HepG2 (cell line): ENCODE results near the gene HYPK. TPM values are rescaled to one million over a fixed set of nuclear protein-coding genes. Genes with fewer than 3 reads are reported as not detected.
A peak's percentile ranks its signal among the peaks of the same experiment; 100 is the strongest.

Experiments used
- ATAC-seq: fragments of 200-7000 bp; cut with Tn5 transposase; 3 replicates; pipeline ENCODE4 v1.9.1; 2020; ENCODE audit warnings: mild to moderate bottlenecking, moderate library complexity
- BruUV-seq: library from RNA; stranded (reverse); fragments of 400-500 nt; replicated peaks from 2 replicates; lab custom pipeline; 2021; lab: Mats Ljungman, UMichigan
- CTCF ChIA-PET: fragments of 300-600 bp; formaldehyde crosslinking; extraction: SDS; loops from one replicate; lab custom pipeline; 2021; ENCODE audit warnings: low total read pairs, inconsistent platforms, low intra/inter-chr PET ratio; lab: Yijun Ruan, JAX
- POLR2A ChIA-PET: fragments of 350-600 bp; sonication (Branson Sonifier 250); formaldehyde crosslinking; loops from one replicate; lab custom pipeline; 2020; ENCODE audit warnings: antibody characterized with exemption, inconsistent platforms; lab: Yijun Ruan, JAX
- DNase-seq: peaks from one replicate; pipeline ENCODE4 v3.0.0-alpha.2; 2015; ENCODE audit warnings: low spot score
- FAIRE-seq: peaks from 3 replicates; lab custom pipeline; 2011; peaks lifted over from hg19 to GRCh38; lab: Jason Lieb, UNC
- H2AFZ ChIP-seq: one replicate; pipeline ENCODE4 v1.6.1; 2011; ENCODE audit warnings: low read length, inconsistent platforms
- H3K27ac ChIP-seq: fragments of 300-600 bp; 3 replicates; pipeline ENCODE4 v1.8.0; 2011; ENCODE audit warnings: mixed run types, mild to moderate bottlenecking, mixed read lengths, low read length, inconsistent platforms; ENCODE audit not compliant: insufficient read depth; ENCODE audit errors: extremely low read length
- H3K27me3 ChIP-seq, 2 experiments: fragments of 200-600 bp in 1 of 2; 2 replicates in 1 of 2; 3 replicates in 1 of 2; pipeline versions ENCODE4 v1.6.0 to v1.8.0; 2011; ENCODE audit warnings: low read length in 2 of 2, mild to moderate bottlenecking in 2 of 2, moderate library complexity in 2 of 2, inconsistent platforms in 1 of 2; ENCODE audit not compliant: insufficient read depth in 2 of 2, control insufficient read depth in 1 of 2
- H3K36me3 ChIP-seq, 2 experiments: fragments of 200-600 bp in 1 of 2; replicated peaks in 1 of 2; 2 replicates in 1 of 2; 3 replicates in 1 of 2; pipeline versions ENCODE4 v1.5.1 to v1.8.0; 2011; ENCODE audit warnings: low read length in 2 of 2, inconsistent platforms in 1 of 2; ENCODE audit not compliant: insufficient read depth in 2 of 2, control insufficient read depth in 1 of 2
- H3K4me1 ChIP-seq: 2 replicates; pipeline ENCODE4 v1.5.1; 2012; ENCODE audit warnings: low read length, inconsistent platforms; ENCODE audit not compliant: insufficient read depth
- H3K4me2 ChIP-seq: 2 replicates; pipeline ENCODE4 v1.6.0; 2011; ENCODE audit warnings: low read depth, low read length, inconsistent platforms
- H3K4me3 ChIP-seq, 3 experiments: fragments of 200-600 bp in 1 of 3; sonication (generic), shearing (Covaris generic) in 1 of 3; replicated peaks in 1 of 3; 2 replicates each; pipeline ENCODE4 v1.5.1; 2011 to 2016; ENCODE audit warnings: low read length in 3 of 3, inconsistent platforms in 2 of 3, low read depth in 2 of 3, mild to moderate bottlenecking in 2 of 3, control low read depth in 1 of 3, mixed read lengths in 1 of 3; ENCODE audit not compliant: insufficient read depth in 1 of 3
- H3K79me2 ChIP-seq: one replicate; pipeline ENCODE4 v1.6.1; 2011; ENCODE audit warnings: low read length, inconsistent platforms; ENCODE audit not compliant: insufficient read depth
- H3K9ac ChIP-seq: 2 replicates; pipeline ENCODE4 v1.6.0; 2011; ENCODE audit warnings: mild to moderate bottlenecking, low read depth, low read length, inconsistent platforms; ENCODE audit not compliant: insufficient read depth
- H3K9me3 ChIP-seq: 2 replicates; pipeline ENCODE4 v1.5.1; 2012; ENCODE audit warnings: mild to moderate bottlenecking, low read length
- H4K20me1 ChIP-seq: 2 replicates; pipeline ENCODE4 v1.6.0; 2011; ENCODE audit warnings: inconsistent platforms, mild to moderate bottlenecking, low read length, moderate library complexity; ENCODE audit not compliant: insufficient read depth
- CBX2 ChIP-seq, 2 experiments: fragments of 200-600 bp in 1 of 2; sonication (generic); formaldehyde crosslinking in 1 of 2; IDR thresholded peaks; 2 replicates each; pipeline versions ENCODE4 v1.7.0 to v1.8.1; 2018 to 2022; ENCODE audit warnings: low read depth in 2 of 2, low read length in 1 of 2, mild to moderate bottlenecking in 1 of 2, missing genetic modification reagents in 1 of 2
- GATAD2A ChIP-seq: IDR thresholded peaks from 2 replicates; pipeline ENCODE4 v1.6.1; 2016
- HNF4A ChIP-seq: sonication (generic); formaldehyde crosslinking; IDR thresholded peaks from 2 replicates; pipeline ENCODE4 v1.4.0; 2020; ENCODE audit warnings: missing genetic modification reagents
- ISX ChIP-seq: sonication (generic); formaldehyde crosslinking; conservative IDR thresholded peaks from 2 replicates; pipeline ENCODE4 v1.5.0; 2020; ENCODE audit warnings: missing genetic modification reagents
- MBD4 ChIP-seq: IDR thresholded peaks from 2 replicates; pipeline ENCODE4 v1.6.1; 2012; ENCODE audit warnings: low read length, inconsistent platforms, borderline replicate concordance
- NFIC ChIP-seq: IDR thresholded peaks from 2 replicates; pipeline ENCODE4 v1.6.1; 2012; ENCODE audit warnings: mild to moderate bottlenecking, low read length, inconsistent platforms
- RELA ChIP-seq: sonication (generic); formaldehyde crosslinking; IDR thresholded peaks from 2 replicates; pipeline ENCODE4 v1.4.0; 2020; ENCODE audit warnings: missing genetic modification reagents
- SIN3B ChIP-seq: fragments of 150-350 bp; IDR thresholded peaks from 2 replicates; pipeline ENCODE4 v1.6.1; 2014; ENCODE audit warnings: low read length
- SNAI1 ChIP-seq: sonication (generic); formaldehyde crosslinking; IDR thresholded peaks from 2 replicates; pipeline ENCODE4 v1.5.0; 2020; ENCODE audit warnings: mild to moderate bottlenecking, missing genetic modification reagents, borderline replicate concordance
- SP5 ChIP-seq: IDR thresholded peaks from 2 replicates; pipeline ENCODE4 v1.6.1; 2016; ENCODE audit warnings: low read depth, borderline replicate concordance
- SSRP1 ChIP-seq: IDR thresholded peaks from 2 replicates; pipeline ENCODE4 v1.6.1; 2016; ENCODE audit warnings: control low read depth
- THAP11 ChIP-seq: IDR thresholded peaks from 2 replicates; pipeline ENCODE4 v1.6.1; 2016; ENCODE audit warnings: missing biosample characterization, missing genetic modification reagents
- ZFP41 ChIP-seq: sonication (generic); formaldehyde crosslinking; IDR thresholded peaks from 2 replicates; pipeline ENCODE4 v1.4.0; 2020; ENCODE audit warnings: mild to moderate bottlenecking, missing genetic modification reagents, borderline replicate concordance
- ZMYM4 ChIP-seq: sonication (generic); formaldehyde crosslinking; IDR thresholded peaks from 2 replicates; pipeline ENCODE4 v1.8.1; 2023; ENCODE audit warnings: mild to moderate bottlenecking, missing genetic modification reagents
- ZNF253 ChIP-seq: sonication (generic); formaldehyde crosslinking; IDR thresholded peaks from 2 replicates; pipeline ENCODE4 v1.8.0; 2022; ENCODE audit warnings: mild to moderate bottlenecking, missing genetic modification reagents, borderline replicate concordance
- ZNF317 ChIP-seq: sonication (generic); formaldehyde crosslinking; IDR thresholded peaks from 2 replicates; pipeline ENCODE4 v1.5.0; 2020; ENCODE audit warnings: mild to moderate bottlenecking, missing genetic modification reagents
- ZNF354B ChIP-seq: sonication (generic); formaldehyde crosslinking; IDR thresholded peaks from 2 replicates; pipeline ENCODE4 v1.8.0; 2022; ENCODE audit warnings: mild to moderate bottlenecking, missing genetic modification reagents
- ZSCAN9 ChIP-seq: IDR thresholded peaks from 2 replicates; pipeline ENCODE4 v1.6.1; 2016; ENCODE audit warnings: borderline replicate concordance
- WGBS: methylation state at CpG from one replicate; pipeline ENCODE4 v1.1.6; 2017; ENCODE audit warnings: low lambda C conversion rate; 5-methylcytosine and 5-hydroxymethylcytosine counted together
- in situ Hi-C: cut with HindIII; loops from 2 replicates; pipeline ENCODE4 v1.10.0; 2017; ENCODE audit warnings: low pct_unique_long_range_greater_than_20kb; ENCODE audit not compliant: extremely low pct_ligation_motif_present
- intact Hi-C: fragments of 100-400 bp; cut with micrococcal nuclease; formaldehyde crosslinking; loops from one replicate; pipeline ENCODE4 v1.10.0; 2022; ENCODE audit not compliant: unreplicated experiment
- polyA plus RNA-seq, 8 experiments: library from polyadenylated mRNA; depleted of rRNA in 3 of 8; stranded (reverse) in 7 of 8; unstranded in 1 of 8; fragments of >200 nt; fragmentation: Illumina TruSeq in 4 of 8; extraction: Trizol in 4 of 8; gene quantifications; 2 replicates each; pipeline versions ENCODE4 v1.2.1 to v1.2.3, GENCODE V29; 2011 to 2016; ENCODE audit warnings: low read depth in 4 of 8, missing spikeins in 1 of 8, mixed read lengths in 1 of 8; ENCODE audit not compliant: insufficient read depth in 1 of 8
- total RNA-seq, 5 experiments: library from RNA; depleted of rRNA; stranded (reverse); fragments of >200 nt; fragmentation: Illumina TruSeq; extraction: Trizol; gene quantifications; 2 replicates each; pipeline ENCODE4 v1.2.3, GENCODE V29; 2016; ENCODE audit warnings: low read depth in 1 of 5
- TF ChIP-seq, protein P1 (sequence below): sonication (generic); formaldehyde crosslinking; IDR thresholded peaks from 2 replicates; pipeline ENCODE4 v1.4.0; 2020; ENCODE audit warnings: mild to moderate bottlenecking, low read depth, missing genetic modification reagents
- TF ChIP-seq, protein P2 (sequence below): sonication (generic); formaldehyde crosslinking; IDR thresholded peaks from 2 replicates; pipeline ENCODE4 v1.5.0; 2020; ENCODE audit warnings: mild to moderate bottlenecking, missing genetic modification reagents

Gene HYPK
- total and polyA plus RNA-seq, 2 of the 13 experiments (the other 11 are each of a cell fraction or from before 2014, with no cell fraction given), result 13.5 to 16.5 TPM

DNA sequence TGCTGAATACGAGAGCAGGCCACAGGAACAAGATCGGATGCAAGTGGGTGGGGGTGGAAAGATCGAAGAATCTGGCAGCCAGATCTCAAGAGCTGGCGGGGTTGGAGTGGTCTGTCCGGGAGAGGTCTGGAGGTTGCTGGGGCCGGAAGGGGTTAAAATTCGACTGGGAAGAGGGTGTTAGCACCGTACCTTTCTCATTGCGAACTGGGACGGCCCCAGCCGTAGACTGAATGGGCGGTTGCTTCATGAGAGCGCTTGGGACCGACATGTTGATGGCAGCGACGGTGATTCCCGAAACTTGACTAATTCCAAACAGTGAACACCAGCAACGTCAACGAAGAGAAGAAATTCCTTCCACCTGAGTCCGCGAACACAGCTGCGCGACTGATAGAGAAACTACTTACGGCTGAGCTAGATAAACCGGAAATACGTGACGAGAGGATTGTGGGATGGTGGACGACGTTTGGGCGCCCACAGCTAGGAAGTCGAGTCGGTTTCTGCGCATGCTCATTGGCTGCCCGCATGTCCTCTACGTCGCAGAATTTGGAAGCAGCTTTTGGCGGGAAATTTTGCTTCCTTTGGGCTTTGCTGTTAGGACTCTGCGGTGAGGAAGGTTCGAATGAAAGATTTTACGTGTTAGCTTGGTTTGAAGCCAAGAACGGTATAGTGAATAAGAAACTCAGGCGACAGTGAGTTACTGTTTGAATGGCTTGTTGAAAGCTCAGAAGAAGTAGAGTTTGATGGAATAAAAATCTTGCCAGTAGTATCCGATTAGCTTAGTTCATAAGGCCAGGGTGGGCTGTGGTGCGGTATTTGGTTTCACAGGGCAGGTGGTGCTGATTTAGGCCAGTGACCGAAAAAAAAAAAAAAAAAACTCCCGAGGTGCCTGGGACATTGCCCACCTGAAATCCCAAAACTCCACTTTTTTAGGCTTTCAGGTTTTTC lies 24.2 kb downstream of the HYPK start, which contains the start of gene MFAP1:
Gene MFAP1, minus strand, starts transcription at position 389 of the 945 bp plus-strand sequence. Its CDS starts 121 bp downstream, at position 268.
- POLR2A ChIA-PET, result interaction anchor here (0.6 to 4.2 kb wide), 10 partner anchors 9 to 603 kb away, joined by 3 to 30 read pairs (median 5); partner anchors contain the start of genes CTDSPL2, ELL3, HYPK and SERF2
- peaks cover 55% of the 10 kb centered on the region for H3K4me1 ChIP-seq
- DNase-seq, result peak; percentile 93
- H3K4me2 ChIP-seq, result peak within 1 kb of the TSS; percentile 92
- TSS peak; percentile 92 for BruUV-seq
- peak; percentile 99 for FAIRE-seq
- H3K36me3 ChIP-seq, result no peaks in the 10 kb centered on the region; a peak in 1 of 5 replicates
- H4K20me1 ChIP-seq, result no peaks in the 10 kb centered on the region
- H3K4me3 ChIP-seq, result peak within 1 kb of the TSS; percentile 83 to 90 (median 84)
- WGBS, result 14% methylated on average over 46 of the region's 46 CpGs
- peak within 1 kb of the TSS; percentile 82 for H3K27ac ChIP-seq
- H3K9ac ChIP-seq, result peak within 1 kb of the TSS; percentile 94
- peak within 1 kb of the TSS; percentile 94 for H2AFZ ChIP-seq
- no peaks in the 10 kb centered on the region; a peak in 1 of 5 replicates for H3K27me3 ChIP-seq
- intact Hi-C loops (no loop called here), in situ Hi-C loops (no loop called here)
- CTCF ChIA-PET, result no interaction called here
- H3K9me3 ChIP-seq, result no peaks in the 10 kb centered on the region
- ATAC-seq, result peak; percentile 94
- H3K79me2 ChIP-seq, result peaks cover 43% of the 10 kb centered on the region
- no peak for TF ChIP-seq HNF4A
- peak; percentile 94 for TF ChIP-seq THAP11 (CRISPR knock-in tag)
- 0 out of 2 replicates have a peak, but pooled peaks have one; percentile 50 for TF ChIP-seq SIN3B
- TF ChIP-seq ZMYM4, result peak; percentile 71; the same call in 1 of the 2 replicates
- TF ChIP-seq RELA (CRISPR knock-in tag), result no peak
- no peak for TF ChIP-seq SNAI1
- TF ChIP-seq, protein P1, sequence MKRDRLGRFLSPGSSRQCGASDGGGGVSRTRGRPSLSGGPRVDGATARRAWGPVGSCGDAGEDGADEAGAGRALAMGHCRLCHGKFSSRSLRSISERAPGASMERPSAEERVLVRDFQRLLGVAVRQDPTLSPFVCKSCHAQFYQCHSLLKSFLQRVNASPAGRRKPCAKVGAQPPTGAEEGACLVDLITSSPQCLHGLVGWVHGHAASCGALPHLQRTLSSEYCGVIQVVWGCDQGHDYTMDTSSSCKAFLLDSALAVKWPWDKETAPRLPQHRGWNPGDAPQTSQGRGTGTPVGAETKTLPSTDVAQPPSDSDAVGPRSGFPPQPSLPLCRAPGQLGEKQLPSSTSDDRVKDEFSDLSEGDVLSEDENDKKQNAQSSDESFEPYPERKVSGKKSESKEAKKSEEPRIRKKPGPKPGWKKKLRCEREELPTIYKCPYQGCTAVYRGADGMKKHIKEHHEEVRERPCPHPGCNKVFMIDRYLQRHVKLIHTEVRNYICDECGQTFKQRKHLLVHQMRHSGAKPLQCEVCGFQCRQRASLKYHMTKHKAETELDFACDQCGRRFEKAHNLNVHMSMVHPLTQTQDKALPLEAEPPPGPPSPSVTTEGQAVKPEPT, result peak; percentile 56; the same call in 1 of the 2 replicates
- no peak for TF ChIP-seq ZNF253 (CRISPR knock-in tag)
- no peak for TF ChIP-seq SP5 (CRISPR knock-in tag)
- TF ChIP-seq ZNF354B (CRISPR knock-in tag), result no peak
- no peak for TF ChIP-seq ZFP41 (CRISPR knock-in tag)
- TF ChIP-seq SSRP1 (CRISPR knock-in tag), result 0 out of 2 replicates have a peak, but pooled peaks have one; percentile 30
- TF ChIP-seq, protein P2, sequence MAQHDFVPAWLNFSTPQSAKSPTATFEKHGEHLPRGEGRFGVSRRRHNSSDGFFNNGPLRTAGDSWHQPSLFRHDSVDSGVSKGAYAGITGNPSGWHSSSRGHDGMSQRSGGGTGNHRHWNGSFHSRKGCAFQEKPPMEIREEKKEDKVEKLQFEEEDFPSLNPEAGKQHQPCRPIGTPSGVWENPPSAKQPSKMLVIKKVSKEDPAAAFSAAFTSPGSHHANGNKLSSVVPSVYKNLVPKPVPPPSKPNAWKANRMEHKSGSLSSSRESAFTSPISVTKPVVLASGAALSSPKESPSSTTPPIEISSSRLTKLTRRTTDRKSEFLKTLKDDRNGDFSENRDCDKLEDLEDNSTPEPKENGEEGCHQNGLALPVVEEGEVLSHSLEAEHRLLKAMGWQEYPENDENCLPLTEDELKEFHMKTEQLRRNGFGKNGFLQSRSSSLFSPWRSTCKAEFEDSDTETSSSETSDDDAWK (CRISPR knock-in tag), result no peak
- no peak for TF ChIP-seq MBD4
- peak; percentile 53; the same call in 1 of the 2 replicates for TF ChIP-seq ZSCAN9 (CRISPR knock-in tag)
- TF ChIP-seq GATAD2A, result peak; percentile 69
- TF ChIP-seq ZNF317 (CRISPR knock-in tag), result peak; percentile 59; the same call in 1 of the 2 replicates
- TF ChIP-seq CBX2 (IDR thresholded peaks at IDR 0.05; ENCODE audit: low read depth, low read length), result no peak
- TF ChIP-seq CBX2 (CRISPR knock-in tag; IDR thresholded peaks at IDR 0.05; ENCODE audit: low read depth), result no peak
- 0 out of 2 replicates have a peak, but pooled peaks have one; percentile 52 for TF ChIP-seq ISX (CRISPR knock-in tag)
- no peak for TF ChIP-seq NFIC
